Activated naive CD4-positive, alpha-beta T cell treated with Interleukin-2 at 50 U/mL for 16 hours (primary cell): Measurements from ENCODE around the gene ZNF813.

Source experiments
- DNase-seq: peaks from one replicate; pipeline ENCODE4 v3.0.0-alpha.2; 2020

Gene ZNF813

DNA sequence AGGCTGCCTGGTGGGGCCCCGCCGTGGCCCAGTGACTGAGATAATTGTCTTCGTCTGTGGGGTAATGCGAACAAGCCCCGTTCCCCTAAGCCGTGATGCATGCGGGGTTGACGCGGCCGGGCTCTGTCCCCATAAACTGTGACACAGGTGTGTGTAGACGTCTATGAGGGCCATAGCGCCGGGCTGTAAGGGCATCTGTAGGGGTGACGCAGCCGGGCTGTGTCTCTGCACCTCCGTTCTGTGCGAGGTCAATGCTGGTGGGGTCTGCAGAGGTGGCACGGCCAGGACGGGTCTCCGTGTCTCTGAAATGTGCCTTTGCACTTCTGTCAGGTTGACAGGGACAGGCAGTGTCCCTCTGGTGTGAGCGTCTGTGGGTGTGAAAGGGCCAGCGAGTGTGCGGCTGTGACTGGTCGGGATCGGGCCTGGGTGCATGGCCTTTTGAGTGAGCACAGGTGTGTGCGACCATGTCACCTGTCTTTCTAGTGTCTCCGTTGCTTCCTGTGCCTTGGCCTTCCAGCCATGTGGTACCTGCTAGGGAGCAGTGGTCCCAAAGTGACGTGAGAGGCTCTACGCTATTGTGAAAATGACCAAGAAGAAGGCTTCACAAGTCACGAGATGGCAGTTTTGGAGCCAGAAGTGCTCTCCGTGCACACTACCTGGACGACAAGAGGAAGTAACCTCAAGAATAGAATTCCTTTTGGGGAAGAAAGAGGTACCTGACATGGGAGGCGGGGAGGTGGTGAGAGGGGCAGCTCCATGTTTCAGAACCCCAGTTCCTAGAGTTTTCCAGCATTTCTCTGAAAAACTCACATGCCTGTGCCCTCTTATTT is 54.1 kb downstream of the ZNF813 start:
- no peak for DNase-seq

DNA sequence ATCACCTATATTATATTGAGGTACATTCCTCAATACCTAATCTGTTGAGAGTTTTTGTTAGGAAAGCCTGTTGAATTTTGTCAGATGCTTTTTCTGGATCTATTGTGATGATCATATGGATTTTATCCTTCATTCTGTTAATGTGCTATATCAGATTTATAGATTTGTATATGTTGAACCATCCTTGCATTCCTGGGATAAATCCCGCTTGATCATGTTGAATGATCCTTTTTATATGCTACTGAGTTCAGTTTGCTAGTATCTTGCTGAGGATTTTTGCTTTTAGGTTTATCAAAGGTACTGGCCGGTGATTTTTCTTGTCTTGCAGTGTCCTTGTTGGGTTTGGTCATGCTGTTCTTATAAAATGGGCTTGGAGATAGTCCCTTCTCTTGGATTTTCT is 58.4 kb downstream of the ZNF813 start:
- no peak for DNase-seq

GRCh38 chr19:53530622-53531021 is 63.1 kb downstream of the ZNF813 start:
- no peak for DNase-seq

DNA sequence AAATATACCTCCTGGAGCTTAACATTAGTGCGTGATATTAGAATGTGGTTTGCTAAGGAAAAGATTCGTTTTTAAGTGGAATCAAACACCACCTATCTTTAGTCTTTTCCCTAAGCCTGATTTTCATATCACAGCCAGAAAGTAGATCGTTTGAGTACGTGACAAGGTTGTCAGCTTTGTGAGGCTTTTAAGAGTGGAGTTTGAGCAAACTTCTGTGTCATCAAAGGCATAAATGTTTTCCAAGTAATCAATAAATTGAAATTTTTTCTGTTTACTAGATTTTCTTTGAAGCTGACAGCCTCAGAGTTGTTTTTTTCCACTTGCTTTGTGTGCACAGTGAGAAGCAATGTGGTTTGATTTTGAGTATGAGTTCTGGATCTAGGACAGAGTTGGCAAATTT is 63.9 kb downstream of the ZNF813 start:
- no peak for DNase-seq

DNA sequence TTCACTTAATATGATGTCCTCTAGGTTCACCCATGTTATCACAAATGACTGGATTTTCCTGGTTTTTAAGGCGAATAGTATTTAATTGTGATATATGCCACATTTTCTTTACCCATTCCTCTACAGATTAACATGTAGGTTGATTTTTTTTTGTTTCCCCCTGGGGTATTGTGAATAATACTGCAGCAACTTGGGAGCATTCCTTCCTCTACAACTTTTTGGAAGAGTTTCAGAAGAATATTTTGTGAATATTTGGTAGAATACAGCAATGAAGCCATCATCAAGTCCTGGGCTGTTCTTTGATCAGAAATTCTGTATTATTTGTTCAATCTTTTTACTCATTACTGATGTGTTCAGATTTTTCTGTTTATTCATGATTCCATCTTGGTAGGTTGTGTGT is 64.8 kb downstream of the ZNF813 start:
- no peak for DNase-seq

GRCh38 chr19:53536225-53536548 is 68.7 kb downstream of the ZNF813 start:
- no peak for DNase-seq

DNA sequence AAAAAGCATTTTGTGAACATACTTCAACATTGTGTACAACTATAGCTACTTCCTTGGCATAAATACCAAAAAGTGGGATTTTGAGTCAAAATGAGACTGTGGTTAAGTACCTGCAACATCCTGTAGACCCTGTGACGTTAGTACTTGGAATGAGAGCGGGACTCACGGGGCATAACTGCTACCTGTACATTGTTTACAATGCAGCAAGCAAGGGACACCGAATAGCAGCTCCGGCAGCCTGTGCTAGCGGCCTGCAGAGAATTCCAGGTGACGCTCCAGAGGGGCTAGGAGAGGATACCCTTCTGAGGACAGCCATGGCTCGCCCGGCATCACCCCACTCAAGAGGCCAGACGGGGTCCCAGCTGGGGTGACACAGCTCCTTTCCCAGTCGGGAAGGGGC is 69.6 kb downstream of the ZNF813 start:
- DNase-seq, result no peak

DNA sequence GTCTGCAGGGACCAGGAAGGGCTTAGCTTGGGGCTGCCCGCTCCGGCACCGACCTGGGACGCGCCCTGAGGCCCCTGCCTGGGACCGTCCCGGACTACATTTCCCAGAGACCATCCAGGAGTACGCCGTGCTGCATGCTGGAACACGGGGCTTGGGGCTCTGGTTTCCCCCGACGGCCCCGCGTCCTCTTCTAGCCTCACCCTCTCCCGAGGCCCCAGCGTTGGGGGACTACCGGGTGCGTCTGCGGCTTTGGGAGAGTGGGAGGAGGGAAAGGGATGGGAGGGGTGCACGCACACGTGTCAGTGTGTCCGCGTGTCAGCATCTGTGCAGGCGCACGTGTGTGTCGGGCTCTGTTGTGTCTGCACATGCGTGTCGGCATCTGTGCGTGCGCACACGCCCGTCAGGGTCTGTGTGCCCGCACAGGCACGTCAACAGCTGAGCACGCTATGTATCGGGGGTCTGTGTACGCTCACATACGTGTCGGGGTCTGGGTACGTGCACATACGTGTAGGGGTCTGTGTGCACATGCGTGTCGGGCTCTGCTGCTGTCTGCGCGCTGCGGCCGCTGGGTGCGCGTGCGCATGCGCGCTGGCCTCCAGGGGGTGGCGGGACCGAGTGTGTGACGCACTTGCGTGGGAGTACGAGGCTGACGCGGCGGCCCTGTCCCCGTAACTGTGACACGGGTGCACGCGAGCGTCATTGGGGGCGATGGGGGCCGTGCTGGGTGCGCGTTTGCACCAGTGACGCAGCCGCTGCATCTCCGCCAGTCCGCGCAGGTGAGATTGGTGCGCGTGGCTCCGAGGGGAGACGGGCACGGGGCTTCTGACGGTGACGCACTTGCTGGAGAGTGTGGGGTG is 70.2 kb downstream of the ZNF813 start, which contains the start of gene ZNF331:
Gene ZNF331 (plus strand): TSS at position 625 of the 857 bp plus-strand sequence. CDS start 31,232 bp downstream, outside the sequence.
- peak; percentile 89 for DNase-seq

DNA sequence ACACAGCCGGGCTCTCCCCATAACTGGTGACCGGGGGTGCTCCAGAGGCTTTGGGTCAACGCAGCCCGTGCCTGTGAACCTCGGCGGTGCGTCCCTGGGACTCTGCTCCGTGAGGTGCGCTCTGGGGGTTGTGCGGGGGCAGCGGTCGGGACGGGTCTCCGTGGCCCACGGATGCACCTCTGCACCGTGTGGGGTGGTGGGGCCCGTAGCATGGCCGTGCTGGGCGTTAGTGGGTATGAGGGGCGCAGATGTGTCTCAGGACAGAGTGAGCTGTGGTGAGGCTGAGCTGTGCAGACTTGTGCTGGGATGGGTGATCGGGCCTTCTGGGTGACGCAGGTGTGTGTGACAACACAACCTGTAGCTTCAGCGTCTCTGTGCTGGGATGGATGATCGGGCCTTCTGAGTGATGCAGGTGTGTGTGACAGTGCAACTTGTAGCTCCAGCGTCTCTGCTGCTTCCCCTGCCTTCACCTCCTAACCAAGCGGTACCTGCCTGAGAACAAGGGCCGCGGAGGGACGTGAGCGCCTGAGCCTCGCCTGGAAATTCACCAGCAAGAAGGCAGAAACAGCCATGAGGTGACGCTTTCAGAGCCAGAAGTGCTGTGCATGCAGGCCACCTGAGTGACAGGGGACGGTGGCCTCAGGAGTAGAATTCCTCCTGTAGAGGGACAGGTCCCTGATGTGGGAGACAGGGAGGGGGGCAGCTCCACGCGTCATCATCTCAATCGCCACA is 71.0 kb downstream of the ZNF813 start:
- no peak for DNase-seq

DNA sequence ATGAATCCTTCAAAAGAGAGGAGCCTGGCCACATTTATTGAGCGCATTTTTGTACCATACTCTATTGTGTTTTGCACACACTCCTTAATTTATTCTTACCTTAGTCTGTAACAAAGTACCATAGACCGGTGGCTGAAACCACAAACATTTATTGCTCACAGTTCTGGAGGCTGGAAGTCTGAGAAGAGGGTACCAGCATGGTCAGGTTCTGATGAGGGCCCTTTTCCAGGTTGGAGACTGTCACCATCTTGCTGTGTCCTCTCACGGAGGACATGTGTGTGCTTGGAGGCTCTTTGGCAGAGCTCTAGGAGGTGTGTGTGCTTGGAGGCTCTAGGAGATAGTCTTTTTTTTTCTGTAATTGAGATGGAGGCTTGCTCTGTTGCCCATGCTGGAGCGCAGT is 72.6 kb downstream of the ZNF813 start:
- no peak for DNase-seq

- no peak for DNase-seq
Measured at GRCh38 chr19:53541971-53542370, 74.4 kb downstream of the ZNF813 start.

DNA sequence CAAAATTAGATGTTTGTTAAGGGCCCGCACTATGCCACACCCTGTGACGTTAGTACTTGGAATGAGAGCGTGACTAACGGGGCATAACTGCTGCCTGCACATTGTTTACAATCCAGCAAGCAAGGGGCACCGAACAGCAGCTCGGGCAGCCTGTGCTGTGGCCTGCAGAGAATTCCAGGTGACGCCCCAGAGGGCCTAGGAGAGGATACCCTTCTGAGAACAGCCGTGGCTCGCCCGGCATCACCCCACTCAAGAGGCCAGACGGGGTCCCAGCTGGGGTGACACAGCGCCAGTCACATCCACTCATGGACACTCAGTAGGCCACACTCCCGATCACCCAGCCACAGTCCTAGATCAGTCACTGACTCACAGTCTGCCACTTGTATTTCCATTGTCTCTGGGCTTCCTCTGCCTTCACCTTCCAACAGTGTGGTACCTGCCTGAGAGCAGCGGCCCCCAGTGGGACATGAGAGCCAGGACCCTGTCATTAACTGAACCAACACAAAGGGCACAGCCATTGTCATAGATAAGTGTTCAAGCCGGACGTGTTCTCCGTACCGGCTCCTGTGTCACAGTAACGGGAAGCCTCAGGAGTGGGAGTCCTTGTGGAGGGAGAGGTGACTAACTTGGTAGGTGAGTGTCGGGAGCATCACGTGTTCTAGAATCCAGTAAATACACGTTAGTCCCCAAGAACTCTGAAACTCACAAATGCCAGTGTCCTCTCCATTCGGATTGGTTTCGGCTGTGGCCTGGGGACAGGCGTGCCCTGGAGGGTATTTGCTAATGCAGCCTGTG is 77.9 kb downstream of the ZNF813 start:
- no peak for DNase-seq
